ENCODE data around the gene ARRDC5.

DNA sequence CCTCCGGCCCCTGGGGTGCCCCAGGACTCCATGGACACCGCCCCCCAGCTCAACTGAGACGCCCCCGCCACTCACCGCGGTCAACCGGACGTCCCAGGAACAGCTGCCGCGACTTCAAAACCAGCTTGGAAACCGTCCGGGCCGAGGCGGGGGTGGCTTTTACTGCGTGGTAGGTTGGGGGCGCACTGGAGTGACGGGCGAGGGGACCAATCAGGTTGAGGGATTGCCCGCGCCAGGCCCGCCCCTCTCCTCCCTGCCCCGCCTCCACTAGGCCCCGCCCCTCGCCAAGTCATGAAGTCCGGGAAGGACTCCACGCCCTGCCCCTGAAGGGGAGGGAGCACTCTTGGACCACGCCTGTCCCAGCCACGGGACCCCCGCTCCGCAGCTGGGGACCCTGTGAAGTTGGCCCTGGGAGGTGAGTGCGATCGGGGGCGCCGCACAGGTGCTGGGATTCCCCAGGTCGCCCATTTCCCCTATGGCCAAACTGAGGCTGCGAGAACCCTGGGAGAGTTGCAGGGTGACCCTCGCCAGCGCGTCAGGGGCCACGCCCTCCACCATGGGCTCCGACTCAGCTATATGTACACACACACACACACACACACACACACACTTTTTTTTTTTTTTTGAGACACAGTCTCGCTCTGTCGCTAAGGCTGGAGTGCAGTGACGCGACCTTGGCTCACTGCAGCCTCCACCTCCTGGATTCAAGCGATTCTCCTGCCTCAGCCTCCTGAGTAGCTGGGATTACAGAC lies 35.0 kb downstream of the ARRDC5 start, which contains the start of gene PLIN3:
- TF ChIP-seq, protein P1, sequence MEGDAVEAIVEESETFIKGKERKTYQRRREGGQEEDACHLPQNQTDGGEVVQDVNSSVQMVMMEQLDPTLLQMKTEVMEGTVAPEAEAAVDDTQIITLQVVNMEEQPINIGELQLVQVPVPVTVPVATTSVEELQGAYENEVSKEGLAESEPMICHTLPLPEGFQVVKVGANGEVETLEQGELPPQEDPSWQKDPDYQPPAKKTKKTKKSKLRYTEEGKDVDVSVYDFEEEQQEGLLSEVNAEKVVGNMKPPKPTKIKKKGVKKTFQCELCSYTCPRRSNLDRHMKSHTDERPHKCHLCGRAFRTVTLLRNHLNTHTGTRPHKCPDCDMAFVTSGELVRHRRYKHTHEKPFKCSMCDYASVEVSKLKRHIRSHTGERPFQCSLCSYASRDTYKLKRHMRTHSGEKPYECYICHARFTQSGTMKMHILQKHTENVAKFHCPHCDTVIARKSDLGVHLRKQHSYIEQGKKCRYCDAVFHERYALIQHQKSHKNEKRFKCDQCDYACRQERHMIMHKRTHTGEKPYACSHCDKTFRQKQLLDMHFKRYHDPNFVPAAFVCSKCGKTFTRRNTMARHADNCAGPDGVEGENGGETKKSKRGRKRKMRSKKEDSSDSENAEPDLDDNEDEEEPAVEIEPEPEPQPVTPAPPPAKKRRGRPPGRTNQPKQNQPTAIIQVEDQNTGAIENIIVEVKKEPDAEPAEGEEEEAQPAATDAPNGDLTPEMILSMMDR (IDR thresholded peaks at IDR 0.05; ENCODE audit: insufficient read depth, low read length, poor library complexity, severe bottlenecking) = no peak
- TF ChIP-seq EZH2phosphoT487 (conservative IDR thresholded peaks at IDR 0.05; ENCODE audit: low read length) = no peak
